HuH-7 (cell line): Measurements from ENCODE around the gene ICE1.
"Not testable (repeated sequence)": the region's sequence is repeated elsewhere in the genome, so short reads cannot be mapped to it uniquely, and the experiment has no call there.

Experiments used
- DNase-seq: peaks from one replicate; pipeline ENCODE4 v3.0.0; 2011; ENCODE audit warnings: low spot score

ICE1 gene

GRCh38 chr5:5421961-5422818 is at the start of gene ICE1:
Gene ICE1 (plus strand): TSS chr5:5422677. CDS start chr5:5422916, 239 bp downstream.
- peak; percentile 80 for DNase-seq

DNA sequence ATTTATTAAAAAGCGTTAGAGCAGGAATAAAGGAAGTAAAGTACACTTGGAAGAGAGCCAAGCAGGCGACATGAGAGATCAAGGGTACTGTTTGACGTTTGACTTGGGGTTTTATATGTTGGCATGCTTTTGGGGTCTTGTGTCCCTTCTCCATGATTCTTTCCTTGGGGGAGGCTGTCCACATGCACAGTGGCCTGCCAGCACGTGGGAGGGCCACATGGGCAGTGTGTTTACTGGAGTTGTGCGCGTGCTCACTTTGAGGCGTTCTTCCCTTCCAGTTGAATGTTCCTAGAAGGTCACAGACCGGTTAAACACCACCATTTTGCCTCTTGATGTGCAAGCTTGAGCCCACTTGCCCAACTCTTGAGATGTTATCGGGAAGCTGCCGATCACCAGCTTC is 49.5 kb upstream of the ICE1 start:
- no peak for DNase-seq

- DNase-seq, result no peak
These were observed 49.0 kb upstream of the ICE1 start for GRCh38 chr5:5373351-5373989.

DNA sequence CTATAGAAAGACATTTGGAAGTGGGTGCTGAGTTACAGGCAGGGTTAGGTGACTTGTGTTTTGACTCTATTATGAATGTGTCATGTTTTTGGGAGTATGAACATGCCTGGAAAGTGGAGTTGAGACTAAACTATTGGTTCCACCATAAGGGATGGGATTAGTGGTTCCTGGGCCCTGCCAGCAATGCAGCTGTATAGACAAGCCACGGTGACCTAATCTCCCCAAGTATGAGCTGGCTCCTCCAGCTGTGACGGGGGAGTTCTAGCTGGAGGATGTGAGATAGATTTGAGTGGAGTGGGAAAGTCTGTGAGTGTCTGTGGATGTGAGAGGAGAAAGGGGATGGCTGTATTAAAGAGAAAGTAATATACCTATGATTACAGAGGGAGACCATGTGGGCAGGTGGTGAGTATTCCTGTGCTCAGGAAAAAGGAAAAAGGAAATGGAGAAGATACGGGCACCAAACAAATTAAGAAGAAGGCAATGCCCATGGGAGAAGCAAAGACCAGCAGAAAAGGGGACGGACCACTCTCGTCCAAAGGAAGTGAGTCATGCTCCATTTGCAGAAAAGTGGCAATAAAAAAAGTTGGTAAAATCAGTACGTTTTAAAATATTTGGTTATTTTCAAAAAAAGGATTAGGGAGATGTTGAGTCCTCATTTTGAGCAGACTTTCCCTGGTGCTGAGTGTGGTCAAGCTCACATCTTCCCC is 48.3 kb upstream of the ICE1 start:
- DNase-seq, result no peak

GRCh38 chr5:5377780-5378179 is 44.7 kb upstream of the ICE1 start:
- no peak for DNase-seq

GRCh38 chr5:5378531-5378930 is 43.9 kb upstream of the ICE1 start:
- DNase-seq, result no peak

DNA sequence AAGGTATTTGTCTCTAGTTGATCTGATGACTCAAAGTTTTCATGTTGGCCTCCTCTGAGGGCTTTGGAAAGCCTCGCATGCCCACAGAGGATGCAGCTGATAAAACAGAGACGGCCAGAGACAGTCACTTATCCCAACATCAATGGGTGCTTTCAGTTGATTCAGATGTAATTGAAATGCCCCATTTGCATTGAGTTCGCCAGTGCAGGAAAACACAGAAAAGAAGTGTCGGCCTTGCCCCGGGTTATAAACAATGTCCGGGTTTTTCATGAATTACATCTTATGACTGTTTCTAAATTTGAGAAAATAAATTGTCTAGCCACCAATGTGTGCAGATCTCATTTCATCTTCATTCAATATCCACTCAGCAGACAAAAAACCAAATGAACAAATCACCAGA is 42.2 kb upstream of the ICE1 start:
- no peak for DNase-seq

DNA sequence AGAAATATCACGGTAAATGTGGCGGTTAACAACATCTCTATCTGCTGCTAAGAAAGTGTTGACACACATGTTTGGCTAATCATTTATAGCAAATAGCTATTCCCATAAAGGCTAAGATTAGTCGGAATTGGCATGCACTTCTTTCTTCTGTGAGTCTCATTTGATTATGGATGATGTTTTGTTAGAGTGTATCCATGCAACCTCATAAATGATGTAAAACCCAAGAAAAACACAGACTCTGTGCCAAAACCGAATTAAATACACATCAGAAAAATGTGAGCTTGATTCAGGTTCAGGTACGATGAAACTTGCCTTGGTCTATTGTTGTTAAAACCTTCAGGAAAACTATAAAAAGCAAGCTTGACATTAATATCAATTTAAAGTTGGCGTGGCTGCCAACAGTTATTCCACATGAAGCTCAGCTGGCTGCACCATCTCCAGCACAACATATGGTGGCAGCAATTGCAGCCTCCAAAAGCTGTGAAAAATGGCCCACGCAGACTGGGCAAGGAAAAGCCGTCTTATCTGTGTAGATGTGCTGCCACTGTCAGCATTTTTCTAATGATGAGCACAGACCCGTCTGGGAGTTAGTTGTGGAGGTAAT is 41.1 kb upstream of the ICE1 start:
- DNase-seq, result no peak

DNA sequence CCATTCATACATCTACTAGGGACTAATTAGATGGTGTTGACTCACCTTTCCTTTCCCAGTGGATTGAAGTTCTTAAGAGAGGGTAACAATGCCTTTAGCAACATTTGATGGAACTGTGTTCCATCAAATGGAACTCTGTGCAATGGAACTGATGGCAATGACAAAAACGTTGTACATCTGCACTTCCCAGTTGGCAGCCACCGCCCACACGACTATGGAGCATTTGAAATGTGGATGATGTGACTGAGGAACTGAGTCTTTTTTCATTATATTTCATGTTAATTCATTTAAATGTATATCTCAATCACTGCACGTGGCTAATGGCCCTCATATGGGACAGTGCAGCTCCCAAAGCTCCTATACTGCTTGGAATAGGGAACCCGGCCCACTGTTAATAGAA is 39.0 kb upstream of the ICE1 start:
- no peak for DNase-seq

DNA sequence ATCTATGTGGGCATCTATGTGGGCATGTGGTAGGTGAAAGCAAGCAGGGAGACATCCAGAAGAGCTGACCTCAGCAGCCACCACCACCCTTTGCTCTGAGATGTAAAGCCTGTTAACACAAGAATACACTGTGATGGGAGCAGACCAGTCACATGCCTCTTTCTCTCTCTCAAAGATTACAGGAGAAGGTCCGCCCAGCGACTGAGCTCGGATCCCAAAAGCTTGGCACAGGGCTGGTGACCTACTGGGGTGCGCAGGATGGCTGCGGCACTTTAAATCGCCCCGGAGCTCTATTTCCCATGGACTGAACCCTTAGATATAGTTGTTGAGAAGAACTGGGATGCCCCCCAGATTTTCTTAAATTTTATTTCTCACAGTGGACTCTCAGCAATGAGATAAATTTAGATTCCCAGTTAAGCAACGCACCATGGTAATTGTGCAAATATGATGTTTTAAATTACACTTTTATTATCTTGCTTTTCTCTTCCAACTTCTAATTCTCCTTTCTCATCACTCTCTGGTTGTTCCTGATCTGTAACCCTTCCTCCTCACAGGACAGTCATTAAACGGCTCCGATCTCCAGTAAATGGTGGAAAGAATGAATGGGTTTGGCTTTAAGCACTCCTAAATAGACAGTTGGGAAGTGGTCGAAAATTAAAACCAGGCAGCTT is 37.7 kb upstream of the ICE1 start:
- no peak for DNase-seq

GRCh38 chr5:5385331-5385662 is 37.2 kb upstream of the ICE1 start:
- no peak for DNase-seq

- no peak for DNase-seq
These were observed 36.1 kb upstream of the ICE1 start for GRCh38 chr5:5386329-5386728.

GRCh38 chr5:5387192-5387591 is 35.3 kb upstream of the ICE1 start:
- DNase-seq, result no peak

DNA sequence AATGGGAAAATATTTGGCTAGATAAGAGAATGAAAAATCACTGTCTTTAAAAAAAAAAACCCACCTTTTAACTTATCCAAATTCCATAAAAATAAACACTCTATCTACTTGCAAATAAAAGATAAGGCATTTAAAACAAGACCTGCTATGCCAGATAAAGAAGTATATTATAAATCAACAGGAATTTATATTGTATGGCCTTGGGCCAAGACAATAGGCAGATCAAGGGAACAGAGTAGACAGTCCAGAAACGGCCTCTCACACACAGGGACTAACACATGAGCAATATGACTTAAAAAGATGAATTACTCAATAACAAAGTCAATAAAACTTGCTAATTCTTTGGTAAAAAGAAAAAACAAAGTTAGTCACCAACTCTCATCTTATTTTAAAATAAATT is 34.7 kb upstream of the ICE1 start:
- DNase-seq, result no peak

DNA sequence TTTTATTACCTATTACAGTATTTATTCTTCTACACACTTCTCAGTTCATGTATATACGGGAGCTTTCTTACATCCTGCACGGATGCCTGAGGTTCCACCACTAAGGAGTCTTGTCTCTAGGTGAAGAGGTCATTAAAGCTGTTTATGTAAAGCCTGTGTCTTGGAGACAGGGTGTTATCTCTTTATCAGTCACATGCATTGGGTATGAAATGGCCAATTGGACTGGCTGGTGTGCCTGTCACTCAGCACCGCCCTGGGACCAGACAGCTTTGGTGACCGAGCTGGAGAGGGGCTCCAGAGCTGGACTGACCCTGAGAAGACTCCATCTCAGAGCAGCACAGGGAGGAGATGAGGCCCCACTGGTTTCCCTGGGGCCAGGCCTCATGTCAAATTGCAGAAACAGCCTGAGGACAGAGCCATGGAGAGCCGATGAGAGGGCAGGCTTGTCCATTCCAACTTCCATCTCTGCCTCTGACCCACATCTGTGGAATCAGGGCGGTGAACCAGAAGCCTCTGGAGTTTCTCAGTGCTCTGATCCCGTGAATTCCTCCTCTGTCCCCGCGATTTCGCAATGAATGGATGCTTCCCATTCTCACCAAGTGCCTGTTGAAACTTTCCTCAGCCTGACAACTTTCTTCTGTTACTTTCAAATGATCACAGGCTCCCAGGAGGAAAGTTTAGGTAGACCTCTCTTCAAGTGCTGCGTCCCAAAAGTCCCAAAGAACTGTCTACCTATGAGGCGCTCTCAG is 32.2 kb upstream of the ICE1 start:
- not testable (repeated sequence) for DNase-seq

DNA sequence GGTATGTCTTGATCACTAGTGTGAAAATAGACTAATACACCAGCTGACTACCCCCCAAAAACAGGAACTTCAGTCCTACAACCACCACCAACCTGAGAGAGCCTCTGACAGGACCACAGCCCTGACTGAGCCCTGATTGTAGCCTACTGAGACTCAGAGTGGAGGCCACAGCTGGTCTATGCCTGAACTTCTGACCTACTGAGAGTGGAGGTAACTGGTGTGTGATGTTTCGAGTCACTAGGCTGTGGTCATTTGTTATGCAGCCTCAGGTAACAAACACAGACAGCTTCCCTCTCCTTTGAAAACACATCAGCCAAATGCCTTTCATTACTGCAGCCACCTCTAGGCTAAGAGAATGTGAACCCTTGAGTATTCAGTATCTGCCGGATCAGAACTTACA is 30.0 kb upstream of the ICE1 start:
- not testable (repeated sequence) for DNase-seq

DNA sequence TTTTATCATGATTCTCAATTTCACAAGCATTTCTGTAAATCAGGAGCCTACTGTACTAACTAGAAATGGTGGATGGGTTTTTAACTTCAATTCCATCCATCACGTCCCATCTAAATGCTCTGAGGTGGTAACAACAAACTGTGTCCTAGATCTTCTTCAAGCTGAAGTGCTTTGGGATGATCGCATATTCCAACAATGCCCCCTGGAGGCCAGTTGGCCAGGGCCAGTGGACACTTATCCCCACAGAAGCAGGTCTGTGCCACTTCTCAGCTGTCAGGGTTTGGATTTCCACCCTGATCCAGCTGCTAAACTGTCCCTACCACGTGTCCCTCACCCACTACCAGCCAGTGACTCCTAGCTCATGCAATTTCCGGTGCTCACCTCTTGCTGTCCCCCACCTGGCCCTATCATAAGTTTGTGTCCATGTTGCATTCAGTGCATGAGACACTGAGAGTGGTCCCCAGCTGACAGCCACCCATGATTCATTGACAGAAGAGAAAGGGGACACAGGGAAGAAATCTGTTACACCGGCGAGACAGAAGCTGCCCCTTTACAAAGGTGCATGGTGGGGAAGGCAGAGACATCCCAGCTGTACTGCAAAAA is 28.0 kb upstream of the ICE1 start:
- not testable (repeated sequence) for DNase-seq

DNA sequence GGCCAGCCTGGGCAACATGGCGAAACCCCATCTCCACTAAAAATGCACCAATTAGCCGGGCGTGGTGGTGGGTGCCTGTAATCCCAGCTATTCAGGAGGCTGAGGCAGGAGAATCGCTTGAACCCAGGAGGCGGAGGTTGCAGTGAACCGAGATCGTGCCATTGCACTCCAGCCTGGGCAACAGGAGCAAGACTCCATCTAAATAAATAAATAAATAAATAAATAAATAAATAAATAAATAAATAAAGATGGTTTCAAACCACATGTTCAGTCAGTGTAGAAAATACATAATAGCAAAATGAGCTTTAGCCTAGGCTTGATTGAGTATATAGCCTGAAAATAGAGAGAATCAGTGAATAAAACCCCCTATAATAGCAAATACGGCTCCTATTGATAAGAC is 27.4 kb upstream of the ICE1 start:
- not testable (repeated sequence) for DNase-seq

GRCh38 chr5:5398071-5398470 is 24.4 kb upstream of the ICE1 start:
- DNase-seq, result no peak

DNA sequence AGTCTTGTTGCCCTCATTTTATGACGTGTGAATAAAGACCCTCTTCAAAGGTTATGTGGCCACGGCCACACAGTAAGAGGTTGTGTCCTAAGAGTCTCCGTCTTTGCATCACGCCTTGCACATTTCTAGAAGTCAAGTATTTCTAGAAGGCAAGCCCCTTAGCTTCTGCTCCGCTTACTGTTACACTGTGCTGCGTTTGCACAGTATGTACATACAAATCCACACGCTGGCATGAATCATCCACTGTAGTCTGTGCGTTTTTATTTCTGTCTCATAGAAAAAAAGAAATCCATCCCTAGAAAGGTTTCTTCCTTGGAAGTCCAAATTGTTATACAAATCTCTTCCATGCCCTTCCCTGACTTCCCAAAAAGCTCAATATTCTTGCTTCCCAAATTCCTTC is 21.4 kb upstream of the ICE1 start:
- DNase-seq, result no peak

DNA sequence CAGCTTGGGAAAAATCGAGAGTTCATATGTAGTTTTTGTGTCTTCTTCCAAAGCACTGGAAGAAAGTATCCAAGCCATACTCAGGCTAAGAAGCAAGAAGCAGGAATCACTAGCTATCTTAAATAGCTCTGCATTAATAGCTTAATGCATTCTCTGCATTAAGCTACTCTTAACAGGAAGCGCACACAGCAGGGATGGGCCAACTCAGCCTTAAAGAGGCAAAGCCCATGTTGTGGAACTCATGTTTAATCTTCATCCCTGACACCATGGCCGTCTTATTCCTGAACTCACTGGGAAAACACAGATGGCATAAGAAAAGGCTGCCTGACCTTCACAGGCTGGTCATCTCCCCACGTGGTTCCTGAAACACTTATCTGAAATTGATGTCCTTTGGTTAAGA is 18.7 kb upstream of the ICE1 start:
- DNase-seq, result no peak
